Neuronal stem cell (in vitro differentiated cells): ENCODE data around the gene ALLC.

Experiments
- DNase-seq: peaks from one replicate; pipeline ENCODE4 v3.0.0-alpha.2; 2013; ENCODE audit warnings: low spot score
- H2AFZ ChIP-seq: one replicate; pipeline ENCODE4 v1.6.1; 2013; ENCODE audit warnings: mild to moderate bottlenecking, low read length, inconsistent platforms
- H2AK5ac ChIP-seq: 2 replicates; pipeline ENCODE4 v1.6.1; 2013; ENCODE audit warnings: low read depth, mild to moderate bottlenecking, inconsistent platforms, low read length, moderate library complexity, mixed read lengths
- H2BK120ac ChIP-seq: 2 replicates; pipeline ENCODE4 v1.6.1; 2013; ENCODE audit warnings: low read depth, mild to moderate bottlenecking, inconsistent platforms, low read length, moderate library complexity, mixed read lengths
- H2BK12ac ChIP-seq: one replicate; pipeline ENCODE4 v1.6.1; 2013; ENCODE audit warnings: low read length, inconsistent platforms
- H2BK15ac ChIP-seq: 2 replicates; pipeline ENCODE4 v1.6.1; 2013; ENCODE audit warnings: mild to moderate bottlenecking, low read length, inconsistent platforms, mixed read lengths
- H2BK5ac ChIP-seq: one replicate; pipeline ENCODE4 v1.6.1; 2013; ENCODE audit warnings: inconsistent platforms, mild to moderate bottlenecking, low read length, moderate library complexity
- H3K14ac ChIP-seq: one replicate; pipeline ENCODE4 v1.6.1; 2013; ENCODE audit warnings: low read length, inconsistent platforms
- H3K18ac ChIP-seq: 2 replicates; pipeline ENCODE4 v1.6.1; 2013; ENCODE audit warnings: low read length, inconsistent platforms
- H3K23ac ChIP-seq: 2 replicates; pipeline ENCODE4 v1.6.1; 2013; ENCODE audit warnings: low read depth, mild to moderate bottlenecking, mixed read lengths, low read length, inconsistent platforms; ENCODE audit not compliant: poor library complexity
- H3K27ac ChIP-seq: replicated peaks from 3 replicates; pipeline ENCODE4 v1.5.1; 2013; ENCODE audit warnings: low read length, inconsistent platforms
- H3K27me3 ChIP-seq, 3 experiments: 2 replicates each; pipeline ENCODE4 v1.6.1; 2013; ENCODE audit warnings: low read length in 3 of 3, mild to moderate bottlenecking in 2 of 3, inconsistent platforms in 1 of 3, low read depth in 1 of 3, mixed read lengths in 1 of 3, moderate library complexity in 1 of 3; ENCODE audit not compliant: control insufficient read depth in 3 of 3, insufficient read depth in 3 of 3
- H3K36me3 ChIP-seq, 2 donors: replicated peaks in 1 of 2; 2 replicates each; pipeline ENCODE4 v1.6.1; 2013; ENCODE audit warnings: low read length in 2 of 2; ENCODE audit not compliant: control insufficient read depth in 2 of 2, insufficient read depth in 2 of 2
- H3K4ac ChIP-seq: 2 replicates; pipeline ENCODE4 v1.6.1; 2013; ENCODE audit warnings: inconsistent platforms, mild to moderate bottlenecking, low read length, moderate library complexity
- H3K4me1 ChIP-seq, 2 donors: 1 replicate in 1 of 2; 2 replicates in 1 of 2; pipeline ENCODE4 v1.6.1; 2013; ENCODE audit warnings: low read length in 2 of 2, low read depth in 1 of 2; ENCODE audit not compliant: control insufficient read depth in 2 of 2, insufficient read depth in 1 of 2
- H3K4me2 ChIP-seq: one replicate; pipeline ENCODE4 v1.6.1; 2013; ENCODE audit warnings: mild to moderate bottlenecking, low read length, inconsistent platforms; ENCODE audit not compliant: insufficient read depth, poor library complexity, severe bottlenecking
- H3K4me3 ChIP-seq, 2 donors: 2 replicates each; pipeline ENCODE4 v1.5.1; 2013; ENCODE audit warnings: low read length in 2 of 2, mild to moderate bottlenecking in 2 of 2, inconsistent platforms in 1 of 2, moderate library complexity in 1 of 2
- H3K79me1 ChIP-seq: one replicate; pipeline ENCODE4 v1.6.1; 2013; ENCODE audit warnings: low read depth, mild to moderate bottlenecking, inconsistent platforms, low read length, moderate library complexity
- H3K9ac ChIP-seq: one replicate; pipeline ENCODE4 v1.6.1; 2013; ENCODE audit warnings: mild to moderate bottlenecking, low read depth, low read length, inconsistent platforms; ENCODE audit not compliant: poor library complexity
- H3K9me3 ChIP-seq, 2 donors: replicated peaks in 1 of 2; 2 replicates each; pipeline versions ENCODE3 to v1.6.1; 2013; ENCODE audit warnings: low read length in 2 of 2, mild to moderate bottlenecking in 2 of 2, inconsistent platforms in 1 of 2, low read depth in 1 of 2, mixed read lengths in 1 of 2, moderate library complexity in 1 of 2; ENCODE audit not compliant: control insufficient read depth in 2 of 2, insufficient read depth in 1 of 2
- H4K8ac ChIP-seq: one replicate; pipeline ENCODE4 v1.6.1; 2013; ENCODE audit warnings: low read depth, mild to moderate bottlenecking, inconsistent platforms, low read length, moderate library complexity
- H4K91ac ChIP-seq: one replicate; pipeline ENCODE4 v1.6.1; 2013; ENCODE audit warnings: low read length, low read depth, mild to moderate bottlenecking, inconsistent platforms; ENCODE audit not compliant: poor library complexity
- WGBS, 2 donors: extraction: QIAGEN DNeasy Blood & Tissue Kit; methylation state at CpG; one replicate each; pipeline ENCODE4 v1.1.7; 2013; ENCODE audit warnings: missing lambda C conversion rate in 2 of 2, mixed read lengths in 1 of 2; ENCODE audit not compliant: insufficient read length in 2 of 2, insufficient replicate concordance in 1 of 2; ENCODE audit errors: extremely low coverage in 2 of 2; 5-methylcytosine and 5-hydroxymethylcytosine counted together

ALLC gene

GRCh38 chr2:3650140-3650920, 7.7 kb upstream of the ALLC start:
- Histone ChIP-seq H3K9ac (no peak overlapping the region), H3K9me3 (peaks cover 0 to 17% of the 10 kb centered on the region in 2 donors), H3K4me3 (peak overlapping the region in 1 of 2 donors; percentile 30), H4K8ac (no peak overlapping the region), H2BK12ac (peak overlapping the region; percentile 18), H2BK5ac (peak overlapping the region; percentile 40), H2BK120ac (no peak overlapping the region), H3K36me3 (no peaks in the 10 kb centered on the region), H2AFZ (peak overlapping the region; percentile 74), H2BK15ac (peak overlapping the region; percentile 83), H3K14ac (peak overlapping the region; percentile 25), H3K27ac (no peak overlapping the region), H3K4me1 (peaks cover 22 to 29% of the 10 kb centered on the region in 2 donors), H3K27me3 (peaks cover 0 to 1% (median 0%) of the 10 kb centered on the region in 3 experiments), H2AK5ac (peak overlapping the region; percentile 97), H3K23ac (no peak overlapping the region), H3K4ac (no peak overlapping the region), H3K18ac (peak overlapping the region; percentile 81), H3K79me1 (no peaks in the 10 kb centered on the region), H4K91ac (peak overlapping the region; percentile 82), H3K4me2 (no peak overlapping the region)
- WGBS, 2 donors, result no CpG with 5 or more reads among the region's 20 CpGs
- DNase-seq, result peak; percentile 18

GRCh38 chr2:3651691-3652648, 6.0 kb upstream of the ALLC start:
- H3K4me3 ChIP-seq, result peak overlapping the region; percentile 31 to 50
- peaks cover 22 to 32% of the 10 kb centered on the region in 2 donors for H3K4me1 ChIP-seq
- H2AFZ ChIP-seq, result peak overlapping the region; percentile 84
- peak overlapping the region; percentile 84 for H3K4ac ChIP-seq
- peak overlapping the region; percentile 66 for H2AK5ac ChIP-seq
- H3K18ac ChIP-seq, result peak overlapping the region; percentile 99
- peak overlapping the region; percentile 90 for H4K91ac ChIP-seq
- peak overlapping the region; percentile 60 for H3K4me2 ChIP-seq
- H3K23ac ChIP-seq, result no peak overlapping the region
- no peaks in the 10 kb centered on the region for H3K36me3 ChIP-seq
- WGBS, 2 donors, result no CpG with 5 or more reads among the region's 45 CpGs
- peak overlapping the region; percentile 90 for H3K9ac ChIP-seq
- peak overlapping the region; percentile 88 for H2BK15ac ChIP-seq
- no peak overlapping the region for H4K8ac ChIP-seq
- H3K27ac ChIP-seq, result peak overlapping the region; percentile 98
- H2BK12ac ChIP-seq, result peak overlapping the region; percentile 3
- no peaks in the 10 kb centered on the region for H3K79me1 ChIP-seq
- H3K9me3 ChIP-seq, result peaks cover 0 to 17% of the 10 kb centered on the region in 2 donors
- peak; percentile 86 for DNase-seq
- peak overlapping the region; percentile 87 for H3K14ac ChIP-seq
- H3K27me3 ChIP-seq, result peaks cover 0 to 1% (median 0%) of the 10 kb centered on the region in 3 experiments
- H2BK5ac ChIP-seq, result peak overlapping the region; percentile 93
- H2BK120ac ChIP-seq, result peak overlapping the region; percentile 56

GRCh38 chr2:3652896-3653625, 4.9 kb upstream of the ALLC start:
- Histone ChIP-seq H2BK15ac (peak overlapping the region; percentile 71), H3K18ac (peak overlapping the region; percentile 89), H2AFZ (no peak overlapping the region), H3K9me3 (peaks cover 0 to 17% of the 10 kb centered on the region in 2 donors), H3K27me3 (peaks cover 0 to 1% (median 0%) of the 10 kb centered on the region in 3 experiments), H3K4me3 (no peak overlapping the region), H3K4me2 (no peak overlapping the region), H2BK12ac (peak overlapping the region; percentile 77), H3K36me3 (no peaks in the 10 kb centered on the region), H3K14ac (no peak overlapping the region), H4K8ac (no peak overlapping the region), H2AK5ac (peak overlapping the region; percentile 66), H3K23ac (no peak overlapping the region), H2BK120ac (peak overlapping the region; percentile 63), H3K4ac (peak overlapping the region; percentile 27), H3K27ac (no peak overlapping the region), H3K4me1 (peaks cover 22 to 37% of the 10 kb centered on the region in 2 donors), H3K79me1 (no peaks in the 10 kb centered on the region), H4K91ac (peak overlapping the region; percentile 73), H3K9ac (no peak overlapping the region), H2BK5ac (no peak overlapping the region)
- DNase-seq, result no peak
- no CpG with 5 or more reads among the region's 9 CpGs for WGBS, 2 donors
